Nasal cavity respiratory epithelium epithelial cell of viscerocranial mucosa (primary cell): ENCODE measurements around the gene ZNF493. TPM values are rescaled to one million over a fixed set of nuclear protein-coding genes. Genes with fewer than 3 reads are reported as not detected.

Experiments
- total RNA-seq: library from RNA; depleted of rRNA; stranded (reverse); fragments of >200 nt; gene quantifications from 2 replicates; pipeline ENCODE4 v1.2.3, GENCODE V29; 2014

The ZNF493 gene
- 12.6 and 34.8 TPM in 2 replicates for total RNA-seq

DNA sequence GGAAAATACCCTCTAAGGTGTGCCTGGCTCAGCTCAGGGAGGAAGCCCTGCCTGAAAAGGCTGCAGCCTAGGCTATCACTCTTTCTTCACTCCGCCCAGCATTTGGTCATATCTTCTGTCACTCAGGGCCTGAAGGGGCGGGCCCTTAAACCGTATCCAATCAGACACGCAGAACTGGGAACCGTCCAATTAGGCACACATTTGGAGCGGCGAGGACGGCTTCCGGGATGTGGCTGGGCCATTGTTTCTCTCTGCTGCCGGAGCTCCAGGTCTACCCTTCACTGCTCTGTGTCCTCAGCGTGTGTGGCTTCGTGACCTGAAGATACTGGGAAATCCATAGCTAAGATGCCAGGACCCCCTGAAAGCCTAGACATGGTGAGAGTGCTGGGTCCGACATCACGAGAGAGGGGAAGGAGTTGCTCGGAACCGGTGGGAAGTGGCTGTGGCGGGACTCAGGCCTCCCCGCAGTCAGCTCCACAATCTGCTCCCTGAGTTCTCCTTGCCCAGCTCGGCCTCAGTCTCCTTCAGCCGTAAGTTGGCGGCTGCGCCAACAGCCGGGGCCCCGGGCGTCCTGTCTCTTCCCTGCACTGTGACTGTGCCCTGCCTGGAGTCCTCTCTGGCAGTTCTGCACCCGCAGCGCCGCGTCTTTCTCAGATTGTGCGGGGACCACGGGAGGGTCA, at the start of gene ZNF493:
Gene ZNF493 (plus strand): TSS at position 241 of the 680 bp plus-strand sequence. CDS start 105 bp downstream, at position 346.

DNA sequence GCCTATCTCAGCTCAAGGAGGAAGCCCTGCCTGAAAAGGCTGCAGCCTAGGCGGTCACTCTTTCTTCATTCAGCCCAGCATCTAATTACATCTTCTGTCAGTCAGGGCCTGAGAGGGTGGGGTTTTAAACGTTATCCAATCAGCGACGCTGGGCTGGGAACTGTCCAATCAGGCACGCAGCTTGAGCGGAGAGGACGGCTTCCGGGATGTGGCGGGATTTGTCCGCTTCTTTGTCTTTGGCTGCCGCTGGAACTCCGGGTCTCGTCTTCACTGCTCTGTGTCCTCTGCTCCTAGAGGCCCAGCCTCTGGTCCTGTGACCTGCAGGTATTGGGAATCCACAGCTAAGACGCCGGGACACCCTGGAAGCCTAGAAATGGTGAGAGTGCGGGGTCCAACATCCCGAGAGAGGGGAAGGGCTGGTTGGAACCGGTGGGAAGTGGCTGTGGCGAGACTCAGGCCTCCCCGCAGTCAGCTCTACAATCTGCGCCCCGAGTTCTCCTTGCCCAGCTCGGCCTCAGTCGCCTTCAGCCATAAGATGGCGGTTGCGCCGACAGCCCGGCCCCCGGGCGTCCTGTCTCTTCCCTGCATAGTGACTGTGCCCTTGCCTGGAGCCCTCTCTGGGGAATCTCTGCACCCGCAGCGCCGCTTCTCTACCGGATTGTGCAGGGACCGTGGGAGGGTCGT, 38.0 kb upstream of the ZNF493 start, which contains the start of gene ZNF738:
Gene ZNF738 (plus strand): TSS at position 233 of the 684 bp plus-strand sequence. CDS start 141 bp downstream, at position 374.

Other genes with a start within 250 kb of the ZNF493 start
- 3.8 and 8.9 TPM in 2 replicates for gene ZNF708, start 67.7 kb upstream of the ZNF493 start, total RNA-seq
- 2.4 and 3.8 TPM in 2 replicates for gene ZNF738, start 38.1 kb upstream of the ZNF493 start, total RNA-seq
- gene ZNF429, start 108.5 kb downstream of the ZNF493 start, total RNA-seq = 5.1 and 8.0 TPM in 2 replicates